GM19438 (cell line): Measurements from ENCODE around the gene SIGLEC14.
"Not testable (repeated sequence)": the region's sequence is repeated elsewhere in the genome, so short reads cannot be mapped to it uniquely, and the experiment has no call there.

Experiments
- ATAC-seq: cut with Tn5 transposase; IDR thresholded peaks from one replicate; pipeline ENCODE4 v1.9.1; 2021; ENCODE audit warnings: low read depth; ENCODE audit not compliant: unreplicated experiment

SIGLEC14 gene, protein sequence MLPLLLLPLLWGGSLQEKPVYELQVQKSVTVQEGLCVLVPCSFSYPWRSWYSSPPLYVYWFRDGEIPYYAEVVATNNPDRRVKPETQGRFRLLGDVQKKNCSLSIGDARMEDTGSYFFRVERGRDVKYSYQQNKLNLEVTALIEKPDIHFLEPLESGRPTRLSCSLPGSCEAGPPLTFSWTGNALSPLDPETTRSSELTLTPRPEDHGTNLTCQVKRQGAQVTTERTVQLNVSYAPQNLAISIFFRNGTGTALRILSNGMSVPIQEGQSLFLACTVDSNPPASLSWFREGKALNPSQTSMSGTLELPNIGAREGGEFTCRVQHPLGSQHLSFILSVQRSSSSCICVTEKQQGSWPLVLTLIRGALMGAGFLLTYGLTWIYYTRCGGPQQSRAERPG

GRCh38 chr19:51646730-51647129 lies at the start of gene SIGLEC14:
TSS of gene SIGLEC14 (minus strand) at chr19:51646825. CDS start at chr19:51646759, 66 bp downstream.
- ATAC-seq: not testable (repeated sequence)

- no peak for ATAC-seq
Observed at GRCh38 chr19:51695702-51696315, 49.2 kb upstream of the SIGLEC14 start.

DNA sequence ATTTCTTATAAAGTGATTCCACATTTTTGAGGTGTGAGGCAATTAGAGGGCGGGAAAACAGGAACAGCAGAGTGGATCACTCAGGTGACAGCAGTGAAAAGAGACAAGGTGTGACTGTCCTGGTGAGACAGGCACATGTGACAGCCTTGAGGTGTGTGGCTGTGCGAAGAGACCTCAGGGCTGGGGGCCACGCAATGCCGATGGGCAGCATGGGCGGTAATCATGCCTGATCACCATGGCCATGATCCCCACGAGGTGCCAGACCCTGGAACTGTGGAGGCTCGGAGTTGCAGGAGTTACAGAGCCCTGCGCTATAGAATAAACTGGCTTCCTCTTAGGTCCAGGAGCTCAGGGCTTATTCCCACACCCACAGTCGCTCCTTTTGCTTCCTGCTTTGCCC lies 48.5 kb upstream of the SIGLEC14 start:
- no peak for ATAC-seq

- no peak for ATAC-seq
Observed at GRCh38 chr19:51694318-51695085, 47.9 kb upstream of the SIGLEC14 start.

DNA sequence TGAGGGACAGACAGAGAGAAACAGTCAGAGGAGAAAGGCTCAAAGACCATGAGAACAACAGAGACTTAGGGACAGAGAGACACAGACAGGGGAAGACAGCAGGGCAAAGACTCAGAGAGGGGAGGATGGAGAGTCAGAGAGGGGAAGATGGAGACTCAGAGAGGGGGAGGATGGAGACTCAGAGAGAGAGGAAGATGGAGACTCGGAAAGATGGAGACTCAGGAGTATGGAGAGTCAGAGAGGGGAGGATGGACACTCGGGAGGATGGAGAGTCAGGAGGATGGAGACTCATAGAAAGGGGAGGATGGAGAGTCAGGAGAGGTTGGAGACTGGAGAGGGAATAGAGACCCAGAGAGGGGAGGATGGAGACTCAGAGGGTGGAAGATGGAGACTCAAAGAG lies 47.2 kb upstream of the SIGLEC14 start:
- ATAC-seq: no peak

GRCh38 chr19:51693260-51693659 lies 46.6 kb upstream of the SIGLEC14 start, which contains the start of gene SPACA6:
TSS of gene SPACA6 (plus strand) at chr19:51693330. CDS start at chr19:51693527, 197 bp downstream.
- no peak for ATAC-seq

DNA sequence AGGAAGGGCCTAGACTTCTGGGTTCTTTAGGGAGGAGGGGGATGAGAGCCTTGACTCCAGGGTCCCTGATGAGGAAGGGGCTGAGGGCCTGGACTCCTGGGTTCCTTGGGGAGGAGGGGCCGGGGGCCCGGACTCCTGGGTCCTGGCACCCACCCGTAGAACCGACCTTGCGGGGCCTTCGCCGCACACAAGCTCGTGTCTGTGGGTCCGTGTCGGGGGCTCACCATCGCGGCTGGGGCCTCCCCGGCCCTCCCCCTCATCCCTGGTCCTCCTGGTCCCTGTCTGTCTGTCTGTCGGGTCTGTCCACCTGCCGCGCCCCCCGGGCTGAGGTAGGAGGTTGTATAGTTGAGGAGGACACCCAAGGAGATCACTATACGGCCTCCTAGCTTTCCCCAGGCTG lies 45.8 kb upstream of the SIGLEC14 start:
- ATAC-seq: no peak

- ATAC-seq: no peak
Observed at GRCh38 chr19:51691584-51692428, 45.2 kb upstream of the SIGLEC14 start.

DNA sequence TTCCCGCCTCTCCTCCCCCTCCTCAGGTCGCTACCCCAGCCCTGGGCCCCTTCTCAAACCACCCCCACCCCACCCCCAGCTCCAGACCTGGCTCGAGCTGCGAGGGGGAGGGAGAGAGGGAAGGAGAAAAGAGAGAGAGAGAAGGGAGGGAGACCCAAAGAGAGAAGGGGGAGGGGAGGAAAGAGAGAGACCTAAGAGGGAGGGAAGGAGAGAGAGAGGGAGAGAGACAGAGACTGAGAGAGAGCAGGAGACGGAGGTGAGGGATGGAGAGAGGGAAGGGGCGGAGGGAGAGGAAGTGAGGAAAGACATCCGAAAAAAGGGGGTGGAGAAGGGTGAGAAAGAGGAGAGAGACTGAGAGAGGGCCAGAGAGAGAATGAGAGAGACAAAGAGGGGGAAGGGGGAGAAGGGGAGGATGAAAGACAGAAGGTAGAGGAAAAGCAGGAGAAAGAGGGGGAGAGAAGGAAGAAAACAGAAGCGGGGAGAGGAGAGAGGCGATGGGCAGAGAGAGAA lies 44.5 kb upstream of the SIGLEC14 start:
- no peak for ATAC-seq

GRCh38 chr19:51690454-51691073 lies 43.9 kb upstream of the SIGLEC14 start:
- ATAC-seq: no peak

DNA sequence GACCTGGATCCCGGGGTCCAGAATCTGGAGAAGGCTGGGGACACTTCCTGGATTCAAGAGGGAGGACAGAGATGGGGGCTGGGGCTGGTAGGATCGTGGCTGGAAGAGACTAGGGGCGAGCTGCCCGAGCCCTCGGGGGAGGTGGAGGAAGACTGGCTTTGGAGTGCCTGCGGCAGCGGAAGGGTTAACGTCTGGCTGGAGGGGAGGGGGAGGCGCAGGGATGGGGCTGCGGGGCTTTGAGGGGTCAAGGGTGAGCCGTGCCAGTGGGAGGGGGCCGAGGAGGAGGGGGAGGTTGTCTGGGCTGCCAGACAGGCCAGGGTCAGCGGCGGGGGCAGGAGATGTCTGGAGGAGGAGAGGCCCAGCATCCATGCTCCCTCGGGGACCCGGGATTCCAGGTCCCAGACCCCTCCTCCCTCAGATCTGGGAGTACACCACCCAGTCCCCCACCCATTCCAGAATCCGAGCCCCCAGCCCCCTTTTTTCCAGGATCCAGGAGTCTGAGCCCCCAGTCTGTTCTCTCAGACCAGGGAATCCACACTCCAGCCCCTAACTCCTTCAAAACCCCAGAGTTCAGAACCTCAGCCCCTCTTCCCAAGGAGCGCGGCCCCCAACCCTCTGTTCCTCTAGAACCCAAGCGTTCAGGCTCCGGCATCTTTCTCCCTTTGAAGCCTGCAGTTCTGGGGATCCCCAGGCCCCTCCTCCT lies 43.3 kb upstream of the SIGLEC14 start:
- no peak for ATAC-seq

DNA sequence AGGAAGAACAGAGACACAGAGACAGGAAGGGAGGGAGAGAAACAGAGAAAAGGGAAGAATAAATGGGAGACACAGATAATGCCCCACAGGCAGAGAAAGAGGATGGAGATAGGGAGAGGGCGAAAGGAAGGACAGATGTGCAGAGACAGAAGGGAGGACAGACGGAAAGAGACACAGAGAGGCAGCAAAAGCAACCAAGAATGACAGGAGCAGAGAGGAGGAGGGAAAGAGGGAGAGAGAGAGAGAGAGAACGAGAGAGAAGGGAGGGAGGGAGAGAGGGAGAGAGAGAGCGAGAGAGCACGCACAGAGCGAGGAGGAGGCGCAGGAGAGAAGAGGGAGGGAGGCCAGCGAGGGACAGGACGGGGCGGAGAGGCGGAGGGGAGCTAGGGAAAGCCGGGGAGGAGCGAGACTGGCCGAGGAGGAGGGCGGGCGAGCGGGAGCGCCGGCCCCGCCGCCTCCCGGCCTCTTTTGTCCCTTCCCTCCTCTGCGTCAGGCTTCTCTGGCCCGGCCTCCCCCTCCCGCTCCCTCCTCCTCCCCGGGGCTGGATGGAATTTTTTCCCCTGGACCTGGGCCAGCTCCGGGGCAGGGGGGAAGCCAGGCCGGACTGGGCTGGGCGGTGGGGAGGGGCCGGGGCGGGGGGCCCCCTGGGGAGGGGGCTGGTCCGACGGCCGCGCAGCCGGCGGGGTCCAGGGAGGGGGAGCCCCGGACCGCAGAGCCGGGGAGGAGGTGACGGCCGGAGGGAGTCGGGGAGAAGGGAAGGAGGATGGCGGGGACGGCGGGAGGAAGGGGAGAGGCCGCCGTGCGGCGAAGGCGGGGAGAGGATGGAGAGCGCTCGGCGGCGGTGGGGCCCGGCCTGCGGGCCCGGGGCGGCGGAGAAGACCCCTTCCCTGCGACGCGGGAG lies 42.3 kb upstream of the SIGLEC14 start:
- ATAC-seq: no peak

DNA sequence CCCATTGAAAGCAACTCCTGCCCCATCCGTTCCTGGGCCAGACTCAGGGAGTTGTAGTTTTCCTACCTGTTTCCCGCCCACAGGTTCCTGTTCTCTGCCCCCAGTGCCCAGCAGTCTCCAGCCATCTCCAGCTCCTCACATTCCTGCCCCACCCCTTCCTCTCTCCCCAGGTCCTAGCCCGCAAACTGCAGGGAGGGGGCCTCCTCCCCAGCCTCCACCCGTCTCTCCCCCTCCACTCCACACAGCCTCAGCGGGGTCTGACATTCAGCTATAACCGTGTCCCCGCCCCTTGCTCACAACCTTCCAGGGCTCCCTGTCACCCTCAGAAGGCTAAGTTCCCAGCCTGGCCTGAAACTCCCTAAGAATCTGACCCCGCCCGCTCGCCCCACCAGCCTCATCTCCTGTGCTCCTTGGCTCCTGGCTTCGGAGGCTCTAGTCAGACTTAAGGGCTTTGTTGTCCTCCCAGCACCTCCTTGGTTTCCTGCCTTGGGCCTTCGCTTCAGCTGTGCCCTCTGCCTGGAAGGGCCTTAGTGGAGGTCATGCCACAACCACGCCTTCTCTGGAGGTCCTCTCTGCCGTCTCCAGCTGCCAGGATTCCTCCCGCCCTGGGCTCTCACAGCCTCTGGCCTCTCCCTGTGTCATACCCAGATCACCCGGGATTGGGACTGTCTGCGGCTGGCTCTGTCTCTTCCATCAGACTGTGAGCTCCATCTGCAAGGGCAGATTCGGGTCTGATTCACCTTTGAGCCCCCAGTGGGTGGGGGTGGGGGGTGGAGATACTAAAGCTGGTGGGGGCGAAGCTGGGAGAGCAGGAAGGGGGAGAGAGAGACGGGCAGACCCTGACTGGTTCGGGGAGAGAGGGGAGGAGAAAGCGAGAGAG lies 41.4 kb upstream of the SIGLEC14 start:
- ATAC-seq: no peak

- no peak for ATAC-seq
Observed at GRCh38 chr19:51686171-51686570, 39.5 kb upstream of the SIGLEC14 start.

DNA sequence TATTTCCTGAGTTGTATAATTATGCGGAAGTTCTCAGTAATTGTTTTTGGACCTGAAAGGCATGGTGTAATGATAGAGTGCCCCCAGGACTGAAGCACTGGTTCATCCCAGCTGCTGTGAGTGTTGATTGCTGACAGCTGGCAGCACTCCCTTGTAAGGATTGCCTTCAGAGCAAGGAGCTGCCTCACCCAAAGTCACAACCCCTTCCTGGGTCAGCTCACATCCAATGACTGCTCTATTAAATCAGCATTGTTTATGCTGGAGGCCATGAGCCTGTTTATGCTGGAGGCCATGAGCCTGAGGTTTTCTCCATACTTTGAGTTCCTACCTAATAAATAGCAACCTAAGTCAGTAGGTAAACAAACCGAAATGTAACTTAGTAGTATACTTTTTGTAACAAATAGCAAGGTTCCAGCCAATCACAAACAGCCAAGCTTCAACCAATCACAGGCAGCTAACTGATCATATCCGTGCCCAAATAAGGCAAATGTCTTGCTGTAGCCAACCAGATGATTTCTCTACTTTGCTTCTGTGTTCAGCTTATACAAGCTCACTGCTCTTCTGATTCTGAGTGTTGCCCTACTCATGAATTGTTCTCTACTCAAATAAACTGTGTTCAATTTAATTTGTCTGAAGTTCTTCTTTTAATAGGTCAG lies 34.8 kb upstream of the SIGLEC14 start:
- no peak for ATAC-seq

- ATAC-seq: no peak
Observed at GRCh38 chr19:51680474-51680873, 33.8 kb upstream of the SIGLEC14 start.
